ENCODE measurements around the gene UQCRHL. TPM values are rescaled to one million over a fixed set of nuclear protein-coding genes. Genes with fewer than 3 reads are reported as not detected.
A peak's percentile ranks its signal among the peaks of the same experiment; 100 is the strongest.

UQCRHL gene
- total RNA-seq, 1 donor from 2014 or later, result 2.0 TPM

DNA sequence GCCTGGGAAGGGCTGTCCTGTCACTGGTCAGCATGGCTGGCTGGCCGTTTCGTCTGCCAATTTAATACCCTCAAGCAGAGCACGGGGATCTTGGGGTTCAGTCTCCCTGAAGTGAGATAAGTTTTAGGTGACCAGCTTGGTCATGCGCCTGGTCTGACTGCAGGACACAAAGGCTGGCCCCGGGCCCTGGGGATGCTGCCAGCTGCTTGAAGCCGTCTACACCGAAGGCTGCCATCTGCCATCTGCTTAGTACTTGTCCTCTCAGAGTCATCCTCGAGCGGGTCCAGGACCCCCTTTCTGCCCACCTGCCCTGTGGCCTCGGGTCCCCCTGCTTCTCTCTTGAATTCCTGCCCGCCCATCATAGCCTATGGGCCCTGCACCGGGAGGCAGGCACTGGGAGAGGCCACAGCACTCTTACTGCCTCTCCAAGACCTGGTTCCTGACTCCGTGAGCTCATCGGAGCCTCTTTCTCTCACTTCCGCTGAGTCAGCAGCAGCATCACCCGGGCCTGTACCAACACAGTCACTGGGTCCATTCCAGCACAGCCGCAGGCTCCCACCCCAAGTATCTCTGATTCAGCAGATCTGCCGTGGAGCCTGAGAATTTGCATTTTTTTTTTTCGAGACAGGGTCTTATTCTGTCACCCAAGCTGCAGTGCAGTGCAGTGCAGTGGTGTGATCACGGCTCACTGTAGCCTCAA lies 41.8 kb downstream of the UQCRHL start:
- peak overlapping the region; percentile 23 for H3K4me3 Mint-ChIP-seq (ENCODE audit: unreplicated experiment)
- H3K36me3 Mint-ChIP-seq (ENCODE audit: unreplicated experiment), result no peaks in the 10 kb centered on the region
- TF ChIP-seq, protein P1, sequence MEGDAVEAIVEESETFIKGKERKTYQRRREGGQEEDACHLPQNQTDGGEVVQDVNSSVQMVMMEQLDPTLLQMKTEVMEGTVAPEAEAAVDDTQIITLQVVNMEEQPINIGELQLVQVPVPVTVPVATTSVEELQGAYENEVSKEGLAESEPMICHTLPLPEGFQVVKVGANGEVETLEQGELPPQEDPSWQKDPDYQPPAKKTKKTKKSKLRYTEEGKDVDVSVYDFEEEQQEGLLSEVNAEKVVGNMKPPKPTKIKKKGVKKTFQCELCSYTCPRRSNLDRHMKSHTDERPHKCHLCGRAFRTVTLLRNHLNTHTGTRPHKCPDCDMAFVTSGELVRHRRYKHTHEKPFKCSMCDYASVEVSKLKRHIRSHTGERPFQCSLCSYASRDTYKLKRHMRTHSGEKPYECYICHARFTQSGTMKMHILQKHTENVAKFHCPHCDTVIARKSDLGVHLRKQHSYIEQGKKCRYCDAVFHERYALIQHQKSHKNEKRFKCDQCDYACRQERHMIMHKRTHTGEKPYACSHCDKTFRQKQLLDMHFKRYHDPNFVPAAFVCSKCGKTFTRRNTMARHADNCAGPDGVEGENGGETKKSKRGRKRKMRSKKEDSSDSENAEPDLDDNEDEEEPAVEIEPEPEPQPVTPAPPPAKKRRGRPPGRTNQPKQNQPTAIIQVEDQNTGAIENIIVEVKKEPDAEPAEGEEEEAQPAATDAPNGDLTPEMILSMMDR (IDR thresholded peaks at IDR 0.05; ENCODE audit: partially characterized antibody, unreplicated experiment), result no peak
- H3K9me3 Mint-ChIP-seq (ENCODE audit: unreplicated experiment), result peaks cover 8% of the 10 kb centered on the region
- peaks cover 18% of the 10 kb centered on the region for H3K4me1 Mint-ChIP-seq (ENCODE audit: low read depth, unreplicated experiment)
- peaks cover 7% of the 10 kb centered on the region for H3K27me3 Mint-ChIP-seq (ENCODE audit: unreplicated experiment)
- DNase-seq, result no peak
- H3K27ac Mint-ChIP-seq (ENCODE audit: unreplicated experiment), result peak overlapping the region; percentile 70

DNA sequence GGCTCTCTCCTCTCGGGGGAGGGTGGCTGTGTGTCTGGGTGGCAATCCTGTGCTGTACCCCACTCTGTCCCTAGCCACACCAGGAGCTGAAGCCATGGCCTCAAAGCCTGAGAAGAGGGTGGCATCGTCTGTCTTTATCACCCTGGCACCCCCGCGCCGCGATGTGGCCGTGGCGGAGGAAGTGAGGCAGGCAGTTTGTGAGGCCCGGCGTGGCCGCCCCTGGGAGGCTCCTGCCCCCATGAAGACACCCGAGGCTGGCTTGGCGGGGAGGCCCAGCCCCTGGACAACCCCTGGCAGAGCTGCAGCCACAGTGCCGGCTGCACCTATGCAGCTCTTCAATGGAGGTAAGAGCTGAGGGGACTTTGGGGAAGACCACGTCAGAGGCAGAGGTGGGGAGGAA lies 42.6 kb downstream of the UQCRHL start:
- no peak for DNase-seq
- TF ChIP-seq, protein P1 (IDR thresholded peaks at IDR 0.05; ENCODE audit: partially characterized antibody, unreplicated experiment), result no peak
- Mint-ChIP-seq H3K27ac (ENCODE audit: unreplicated experiment) (peak overlapping the region; percentile 70), H3K4me1 (ENCODE audit: low read depth, unreplicated experiment) (peaks cover 19% of the 10 kb centered on the region), H3K4me3 (ENCODE audit: unreplicated experiment) (no peak overlapping the region), H3K9me3 (ENCODE audit: unreplicated experiment) (peaks cover 8% of the 10 kb centered on the region), H3K36me3 (ENCODE audit: unreplicated experiment) (no peaks in the 10 kb centered on the region), H3K27me3 (ENCODE audit: unreplicated experiment) (peaks cover 7% of the 10 kb centered on the region)

DNA sequence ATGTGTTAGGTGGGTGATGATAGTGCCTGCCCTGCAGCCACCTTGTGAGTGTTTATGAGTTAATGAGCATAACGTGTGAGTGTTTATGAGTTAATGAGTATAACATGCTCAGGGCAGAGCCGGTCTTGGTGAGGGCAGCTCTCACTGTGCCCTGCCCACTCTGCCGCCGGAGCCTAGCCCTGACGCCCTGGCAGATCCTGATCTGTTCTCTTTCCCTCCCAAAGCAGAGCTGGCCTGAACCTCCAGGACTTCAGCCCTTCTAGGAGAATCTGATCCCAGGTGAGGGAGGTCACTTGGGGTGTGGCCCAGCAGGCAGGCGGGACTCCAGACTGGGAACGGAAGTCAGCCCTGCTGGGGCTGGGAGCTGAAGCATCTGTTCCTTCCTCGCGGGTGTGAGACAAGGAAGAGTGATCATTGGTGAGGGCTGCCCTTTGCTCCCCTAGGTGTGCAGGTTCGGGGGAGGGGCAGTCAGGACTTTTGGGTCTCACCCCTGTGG lies 43.1 kb downstream of the UQCRHL start:
- TF ChIP-seq, protein P1 (IDR thresholded peaks at IDR 0.05; ENCODE audit: partially characterized antibody, unreplicated experiment), result no peak
- Mint-ChIP-seq H3K27ac (ENCODE audit: unreplicated experiment) (no peak overlapping the region), H3K36me3 (ENCODE audit: unreplicated experiment) (no peaks in the 10 kb centered on the region), H3K4me3 (ENCODE audit: unreplicated experiment) (no peak overlapping the region), H3K9me3 (ENCODE audit: unreplicated experiment) (peaks cover 8% of the 10 kb centered on the region), H3K4me1 (ENCODE audit: low read depth, unreplicated experiment) (peaks cover 19% of the 10 kb centered on the region), H3K27me3 (ENCODE audit: unreplicated experiment) (peaks cover 9% of the 10 kb centered on the region)
- DNase-seq, result no peak

DNA sequence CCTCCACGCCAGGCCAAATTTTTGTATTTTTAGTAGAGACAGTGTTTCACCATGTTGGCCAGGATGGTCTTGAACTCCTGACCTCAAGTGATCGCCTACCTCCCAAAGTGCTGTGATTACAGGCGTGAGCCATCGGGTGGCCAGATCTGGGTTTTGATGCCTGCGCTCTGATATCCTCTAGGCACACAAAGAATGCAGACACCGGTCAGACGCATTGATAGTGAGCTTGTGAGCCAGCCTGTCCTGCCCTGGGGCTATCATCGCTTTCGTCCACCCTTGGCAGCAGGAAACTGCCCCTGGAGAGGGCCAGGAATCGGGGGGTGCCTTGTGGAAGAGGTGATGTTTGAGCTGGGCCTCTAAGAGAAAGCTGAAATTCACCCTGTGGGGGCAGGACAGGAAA lies 44.9 kb downstream of the UQCRHL start:
- DNase-seq, result no peak
- no peaks in the 10 kb centered on the region for H3K36me3 Mint-ChIP-seq (ENCODE audit: unreplicated experiment)
- TF ChIP-seq, protein P1 (IDR thresholded peaks at IDR 0.05; ENCODE audit: partially characterized antibody, unreplicated experiment), result no peak
- H3K27me3 Mint-ChIP-seq (ENCODE audit: unreplicated experiment), result peaks cover 9% of the 10 kb centered on the region
- H3K9me3 Mint-ChIP-seq (ENCODE audit: unreplicated experiment), result peaks cover 8% of the 10 kb centered on the region
- H3K4me1 Mint-ChIP-seq (ENCODE audit: low read depth, unreplicated experiment), result peaks cover 19% of the 10 kb centered on the region
- H3K4me3 Mint-ChIP-seq (ENCODE audit: unreplicated experiment), result peak overlapping the region; percentile 32
- H3K27ac Mint-ChIP-seq (ENCODE audit: unreplicated experiment), result peak overlapping the region; percentile 28

DNA sequence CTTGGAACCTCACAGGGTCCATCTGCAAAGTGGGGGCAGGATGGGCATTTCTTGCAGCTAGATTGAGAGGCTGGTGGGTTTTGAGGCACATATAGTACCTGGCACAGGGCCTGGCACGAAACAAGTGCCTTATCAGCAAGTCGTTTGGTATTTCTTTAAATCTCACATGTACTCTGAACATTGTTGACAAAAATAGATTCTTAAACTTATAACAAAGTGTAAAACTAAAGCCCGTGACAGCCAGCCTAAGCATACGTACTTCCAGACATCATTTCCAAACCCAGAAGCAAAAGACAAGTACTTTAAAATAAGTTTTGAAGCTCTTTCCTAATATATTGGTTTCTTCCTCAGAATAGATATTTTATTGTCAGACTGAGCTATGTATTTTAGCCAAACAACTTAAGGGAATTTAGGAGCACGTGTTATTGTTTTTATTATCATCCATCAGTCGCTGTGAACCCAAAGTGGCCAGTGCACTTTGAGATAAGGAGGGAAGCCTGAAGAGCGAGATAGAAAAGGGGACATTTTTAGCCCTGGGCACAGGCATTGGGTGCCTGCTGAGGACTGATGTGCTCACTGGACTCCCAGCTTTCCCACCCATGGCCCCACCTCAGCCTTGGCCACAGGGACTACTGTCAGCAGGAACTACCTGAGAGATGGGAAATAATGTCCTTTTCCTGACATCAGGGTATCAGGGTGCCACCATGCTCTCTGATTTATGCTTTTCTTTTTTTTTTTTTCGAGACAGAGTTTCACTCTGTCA lies 45.9 kb downstream of the UQCRHL start:
- Mint-ChIP-seq H3K36me3 (ENCODE audit: unreplicated experiment) (no peaks in the 10 kb centered on the region), H3K27ac (ENCODE audit: unreplicated experiment) (no peak overlapping the region), H3K4me3 (ENCODE audit: unreplicated experiment) (peak overlapping the region; percentile 71), H3K27me3 (ENCODE audit: unreplicated experiment) (peaks cover 12% of the 10 kb centered on the region), H3K4me1 (ENCODE audit: low read depth, unreplicated experiment) (peaks cover 24% of the 10 kb centered on the region), H3K9me3 (ENCODE audit: unreplicated experiment) (peaks cover 8% of the 10 kb centered on the region)
- TF ChIP-seq, protein P1 (IDR thresholded peaks at IDR 0.05; ENCODE audit: partially characterized antibody, unreplicated experiment), result no peak
- DNase-seq, result no peak
